ENCODE data around the gene CENPVL1.

DNA sequence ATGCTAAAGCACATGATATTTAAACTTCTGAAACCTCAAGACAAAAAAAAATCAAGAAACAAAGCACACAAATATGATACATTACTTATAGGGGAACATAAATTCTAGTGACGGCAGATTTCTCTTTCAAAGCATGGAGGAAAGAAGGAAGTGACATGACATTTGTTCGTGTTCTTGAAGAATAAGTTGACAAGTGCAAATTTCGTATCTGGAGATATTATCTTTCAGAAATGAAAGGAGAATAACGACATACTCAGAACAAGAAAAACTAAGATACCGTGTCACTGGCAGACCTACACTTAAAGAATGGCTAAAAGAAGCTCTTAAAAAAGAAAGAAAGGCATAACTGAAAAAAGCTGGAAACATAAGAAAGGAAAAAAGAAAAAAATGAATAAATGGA is 44.3 kb upstream of the CENPVL1 start:
- TF ChIP-seq RFX5 (IDR thresholded peaks at IDR 0.05) (no peak), RAD21 (conservative IDR thresholded peaks at IDR 0.05 in 1 of 2, IDR thresholded peaks at IDR 0.05 in 1 of 2) (no peak), POLR2A (IDR thresholded peaks at IDR 0.05; ENCODE audit: low read length) (no peak), FOXS1 (CRISPR knock-in tag; IDR thresholded peaks at IDR 0.05) (no peak), PHF8 (IDR thresholded peaks at IDR 0.05; ENCODE audit: borderline replicate concordance, low read depth) (no peak)
- TF ChIP-seq, protein P1, sequence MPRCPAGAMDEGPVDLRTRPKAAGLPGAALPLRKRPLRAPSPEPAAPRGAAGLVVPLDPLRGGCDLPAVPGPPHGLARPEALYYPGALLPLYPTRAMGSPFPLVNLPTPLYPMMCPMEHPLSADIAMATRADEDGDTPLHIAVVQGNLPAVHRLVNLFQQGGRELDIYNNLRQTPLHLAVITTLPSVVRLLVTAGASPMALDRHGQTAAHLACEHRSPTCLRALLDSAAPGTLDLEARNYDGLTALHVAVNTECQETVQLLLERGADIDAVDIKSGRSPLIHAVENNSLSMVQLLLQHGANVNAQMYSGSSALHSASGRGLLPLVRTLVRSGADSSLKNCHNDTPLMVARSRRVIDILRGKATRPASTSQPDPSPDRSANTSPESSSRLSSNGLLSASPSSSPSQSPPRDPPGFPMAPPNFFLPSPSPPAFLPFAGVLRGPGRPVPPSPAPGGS (IDR thresholded peaks at IDR 0.05): no peak

Measured in A549 (cell line).